ENCODE measurements around the gene DDI2.

GRCh38 chr1:15657021-15657420 lies 39.8 kb downstream of the DDI2 start:
- TF ChIP-seq CTCF (IDR thresholded peaks at IDR 0.05) (no peak), POLR2A (IDR thresholded peaks at IDR 0.05) (no peak)

Measured in heart left ventricle (tissue), 13 donors.